HepG2 (cell line): ENCODE measurements around the gene SLC16A3. TPM values are rescaled to one million over a fixed set of nuclear protein-coding genes. Genes with fewer than 3 reads are reported as not detected.

Experiments used
- ATAD3A ChIP-seq: sonication (generic); formaldehyde crosslinking; IDR thresholded peaks from 2 replicates; pipeline ENCODE4 v1.4.0; 2020; ENCODE audit warnings: missing genetic modification reagents
- ATF7-NPFF ChIP-seq: sonication (generic); formaldehyde crosslinking; IDR thresholded peaks from 2 replicates; pipeline ENCODE4 v1.8.1; 2023; ENCODE audit warnings: mild to moderate bottlenecking, low read depth, missing genetic modification reagents, moderate library complexity
- DR1 ChIP-seq: sonication (generic); formaldehyde crosslinking; IDR thresholded peaks from 2 replicates; pipeline ENCODE4 v1.8.0; 2021; ENCODE audit warnings: mild to moderate bottlenecking, missing genetic modification reagents, inconsistent platforms
- EP300 ChIP-seq, 3 experiments: sonication (generic) in 1 of 3; formaldehyde crosslinking in 1 of 3; IDR thresholded peaks; 2 replicates each; pipeline versions ENCODE4 v1.5.1 to v1.6.1; 2011 to 2020; ENCODE audit warnings: low read depth in 2 of 3, low read length in 2 of 3, borderline replicate concordance in 1 of 3, improper control_type of control experiment in 1 of 3, mild to moderate bottlenecking in 1 of 3, missing genetic modification reagents in 1 of 3, moderate library complexity in 1 of 3
- LCORL ChIP-seq, 2 experiments: fragments of 450-650 bp in 1 of 2; sonication (generic) in 1 of 2; formaldehyde crosslinking in 1 of 2; IDR thresholded peaks; 2 replicates each; pipeline versions ENCODE4 v1.5.0 to v1.6.1; 2017 to 2020; ENCODE audit warnings: antibody characterized with exemption in 1 of 2, missing genetic modification reagents in 1 of 2
- MAFK ChIP-seq, 2 experiments: IDR thresholded peaks in 1 of 2; conservative IDR thresholded peaks in 1 of 2; 2 replicates each; pipeline ENCODE4 v1.6.1; 2011; ENCODE audit warnings: improper control_type of control experiment in 2 of 2, low read length in 2 of 2
- MED8 ChIP-seq: sonication (generic); formaldehyde crosslinking; IDR thresholded peaks from 2 replicates; pipeline ENCODE4 v1.8.1; 2023; ENCODE audit warnings: mild to moderate bottlenecking, missing genetic modification reagents; ENCODE audit not compliant: insufficient replicate concordance
- PHF21A ChIP-seq: sonication (generic); formaldehyde crosslinking; IDR thresholded peaks from 2 replicates; pipeline ENCODE4 v1.5.0; 2020; ENCODE audit warnings: mild to moderate bottlenecking, missing genetic modification reagents
- POGZ ChIP-seq: sonication (generic); formaldehyde crosslinking; IDR thresholded peaks from 2 replicates; pipeline ENCODE4 v1.4.0; 2020; ENCODE audit warnings: mild to moderate bottlenecking, missing genetic modification reagents
- SMAD1 ChIP-seq: sonication (generic); formaldehyde crosslinking; IDR thresholded peaks from 2 replicates; pipeline ENCODE4 v1.4.0; 2020; ENCODE audit warnings: missing genetic modification reagents, low read depth, mild to moderate bottlenecking, borderline replicate concordance
- ZNF451 ChIP-seq: sonication (generic); formaldehyde crosslinking; IDR thresholded peaks from 2 replicates; pipeline ENCODE4 v1.5.0; 2020; ENCODE audit warnings: mild to moderate bottlenecking, missing genetic modification reagents
- ZNF747 ChIP-seq: sonication (generic); formaldehyde crosslinking; IDR thresholded peaks from 2 replicates; pipeline ENCODE4 v1.8.1; 2023; ENCODE audit warnings: missing genetic modification reagents, mild to moderate bottlenecking, borderline replicate concordance
- ZNF782 ChIP-seq: sonication (generic); formaldehyde crosslinking; IDR thresholded peaks from 2 replicates; pipeline ENCODE4 v1.4.0; 2020; ENCODE audit warnings: missing genetic modification reagents, mild to moderate bottlenecking, borderline replicate concordance
- ZZZ3 ChIP-seq: sonication (generic); formaldehyde crosslinking; IDR thresholded peaks from 2 replicates; pipeline ENCODE4 v1.4.0; 2020; ENCODE audit warnings: missing genetic modification reagents, mild to moderate bottlenecking, borderline replicate concordance
- polyA plus RNA-seq, 8 experiments: library from polyadenylated mRNA; depleted of rRNA in 3 of 8; stranded (reverse) in 7 of 8; unstranded in 1 of 8; fragments of >200 nt; fragmentation: Illumina TruSeq in 4 of 8; extraction: Trizol in 4 of 8; gene quantifications; 2 replicates each; pipeline versions ENCODE4 v1.2.1 to v1.2.3, GENCODE V29; 2011 to 2016; ENCODE audit warnings: low read depth in 4 of 8, missing spikeins in 1 of 8, mixed read lengths in 1 of 8; ENCODE audit not compliant: insufficient read depth in 1 of 8
- total RNA-seq, 5 experiments: library from RNA; depleted of rRNA; stranded (reverse); fragments of >200 nt; fragmentation: Illumina TruSeq; extraction: Trizol; gene quantifications; 2 replicates each; pipeline ENCODE4 v1.2.3, GENCODE V29; 2016; ENCODE audit warnings: low read depth in 1 of 5
- TF ChIP-seq, protein P1 (sequence below): sonication (generic); formaldehyde crosslinking; IDR thresholded peaks from 2 replicates; pipeline ENCODE4 v1.4.0; 2020; ENCODE audit warnings: missing genetic modification reagents
- TF ChIP-seq, protein P2 (sequence below): sonication (generic); formaldehyde crosslinking; IDR thresholded peaks from 2 replicates; pipeline ENCODE4 v1.4.0; 2020; ENCODE audit warnings: mild to moderate bottlenecking, missing genetic modification reagents
- TF ChIP-seq, protein P3 (sequence below): sonication (generic); formaldehyde crosslinking; IDR thresholded peaks from 2 replicates; pipeline ENCODE4 v1.5.0; 2020; ENCODE audit warnings: mild to moderate bottlenecking, missing genetic modification reagents, borderline replicate concordance
- TF ChIP-seq, protein P4 (sequence below): sonication (generic); formaldehyde crosslinking; IDR thresholded peaks from 2 replicates; pipeline ENCODE4 v1.4.0; 2020; ENCODE audit warnings: missing genetic modification reagents, borderline replicate concordance

The SLC16A3 gene
- total and polyA plus RNA-seq, 2 of the 13 experiments (the other 11 are each of a cell fraction or from before 2014, with no cell fraction given): 242 to 349 TPM

- TF ChIP-seq, protein P1, sequence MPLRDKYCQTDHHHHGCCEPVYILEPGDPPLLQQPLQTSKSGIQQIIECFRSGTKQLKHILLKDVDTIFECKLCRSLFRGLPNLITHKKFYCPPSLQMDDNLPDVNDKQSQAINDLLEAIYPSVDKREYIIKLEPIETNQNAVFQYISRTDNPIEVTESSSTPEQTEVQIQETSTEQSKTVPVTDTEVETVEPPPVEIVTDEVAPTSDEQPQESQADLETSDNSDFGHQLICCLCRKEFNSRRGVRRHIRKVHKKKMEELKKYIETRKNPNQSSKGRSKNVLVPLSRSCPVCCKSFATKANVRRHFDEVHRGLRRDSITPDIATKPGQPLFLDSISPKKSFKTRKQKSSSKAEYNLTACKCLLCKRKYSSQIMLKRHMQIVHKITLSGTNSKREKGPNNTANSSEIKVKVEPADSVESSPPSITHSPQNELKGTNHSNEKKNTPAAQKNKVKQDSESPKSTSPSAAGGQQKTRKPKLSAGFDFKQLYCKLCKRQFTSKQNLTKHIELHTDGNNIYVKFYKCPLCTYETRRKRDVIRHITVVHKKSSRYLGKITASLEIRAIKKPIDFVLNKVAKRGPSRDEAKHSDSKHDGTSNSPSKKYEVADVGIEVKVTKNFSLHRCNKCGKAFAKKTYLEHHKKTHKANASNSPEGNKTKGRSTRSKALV (CRISPR knock-in tag): no peak
- TF ChIP-seq MAFK (conservative IDR thresholded peaks at IDR 0.05 in 1 of 2, IDR thresholded peaks at IDR 0.05 in 1 of 2; ENCODE audit: low read length in 2 of 2): no peak
- TF ChIP-seq, protein P2, sequence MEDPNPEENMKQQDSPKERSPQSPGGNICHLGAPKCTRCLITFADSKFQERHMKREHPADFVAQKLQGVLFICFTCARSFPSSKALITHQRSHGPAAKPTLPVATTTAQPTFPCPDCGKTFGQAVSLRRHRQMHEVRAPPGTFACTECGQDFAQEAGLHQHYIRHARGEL (CRISPR knock-in tag): no peak
- no peak for TF ChIP-seq ZZZ3 (CRISPR knock-in tag)
- no peak for TF ChIP-seq ZNF782
- TF ChIP-seq ATF7-NPFF (CRISPR knock-in tag): 0 out of 2 replicates have a peak, but pooled peaks have one; percentile 54
- no peak for TF ChIP-seq ATAD3A (CRISPR knock-in tag)
- TF ChIP-seq DR1 (CRISPR knock-in tag): no peak
- no peak; the same call in 1 of the 2 replicates for TF ChIP-seq SMAD1 (CRISPR knock-in tag)
- TF ChIP-seq ZNF747 (CRISPR knock-in tag): no peak
- 0 out of 2 replicates have a peak, but pooled peaks have one; percentile 1 for TF ChIP-seq POGZ
- TF ChIP-seq PHF21A (CRISPR knock-in tag): no peak
- TF ChIP-seq EP300 (IDR thresholded peaks at IDR 0.05; ENCODE audit: low read depth in 2 of 2, low read length in 2 of 2): no peak
- TF ChIP-seq EP300 (CRISPR knock-in tag; IDR thresholded peaks at IDR 0.05; ENCODE audit: borderline replicate concordance): no peak
- no peak for TF ChIP-seq MED8 (CRISPR knock-in tag)
- TF ChIP-seq ZNF451 (CRISPR knock-in tag): no peak
- TF ChIP-seq, protein P3, sequence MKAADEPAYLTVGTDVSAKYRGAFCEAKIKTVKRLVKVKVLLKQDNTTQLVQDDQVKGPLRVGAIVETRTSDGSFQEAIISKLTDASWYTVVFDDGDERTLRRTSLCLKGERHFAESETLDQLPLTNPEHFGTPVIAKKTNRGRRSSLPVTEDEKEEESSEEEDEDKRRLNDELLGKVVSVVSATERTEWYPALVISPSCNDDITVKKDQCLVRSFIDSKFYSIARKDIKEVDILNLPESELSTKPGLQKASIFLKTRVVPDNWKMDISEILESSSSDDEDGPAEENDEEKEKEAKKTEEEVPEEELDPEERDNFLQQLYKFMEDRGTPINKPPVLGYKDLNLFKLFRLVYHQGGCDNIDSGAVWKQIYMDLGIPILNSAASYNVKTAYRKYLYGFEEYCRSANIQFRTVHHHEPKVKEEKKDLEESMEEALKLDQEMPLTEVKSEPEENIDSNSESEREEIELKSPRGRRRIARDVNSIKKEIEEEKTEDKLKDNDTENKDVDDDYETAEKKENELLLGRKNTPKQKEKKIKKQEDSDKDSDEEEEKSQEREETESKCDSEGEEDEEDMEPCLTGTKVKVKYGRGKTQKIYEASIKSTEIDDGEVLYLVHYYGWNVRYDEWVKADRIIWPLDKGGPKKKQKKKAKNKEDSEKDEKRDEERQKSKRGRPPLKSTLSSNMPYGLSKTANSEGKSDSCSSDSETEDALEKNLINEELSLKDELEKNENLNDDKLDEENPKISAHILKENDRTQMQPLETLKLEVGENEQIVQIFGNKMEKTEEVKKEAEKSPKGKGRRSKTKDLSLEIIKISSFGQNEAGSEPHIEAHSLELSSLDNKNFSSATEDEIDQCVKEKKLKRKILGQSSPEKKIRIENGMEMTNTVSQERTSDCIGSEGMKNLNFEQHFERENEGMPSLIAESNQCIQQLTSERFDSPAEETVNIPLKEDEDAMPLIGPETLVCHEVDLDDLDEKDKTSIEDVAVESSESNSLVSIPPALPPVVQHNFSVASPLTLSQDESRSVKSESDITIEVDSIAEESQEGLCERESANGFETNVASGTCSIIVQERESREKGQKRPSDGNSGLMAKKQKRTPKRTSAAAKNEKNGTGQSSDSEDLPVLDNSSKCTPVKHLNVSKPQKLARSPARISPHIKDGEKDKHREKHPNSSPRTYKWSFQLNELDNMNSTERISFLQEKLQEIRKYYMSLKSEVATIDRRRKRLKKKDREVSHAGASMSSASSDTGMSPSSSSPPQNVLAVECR (CRISPR knock-in tag): peak; percentile 3; the same call in 1 of the 2 replicates
- no peak for TF ChIP-seq LCORL (IDR thresholded peaks at IDR 0.05)
- TF ChIP-seq LCORL (CRISPR knock-in tag; IDR thresholded peaks at IDR 0.05): peak; percentile 59
- TF ChIP-seq, protein P4, sequence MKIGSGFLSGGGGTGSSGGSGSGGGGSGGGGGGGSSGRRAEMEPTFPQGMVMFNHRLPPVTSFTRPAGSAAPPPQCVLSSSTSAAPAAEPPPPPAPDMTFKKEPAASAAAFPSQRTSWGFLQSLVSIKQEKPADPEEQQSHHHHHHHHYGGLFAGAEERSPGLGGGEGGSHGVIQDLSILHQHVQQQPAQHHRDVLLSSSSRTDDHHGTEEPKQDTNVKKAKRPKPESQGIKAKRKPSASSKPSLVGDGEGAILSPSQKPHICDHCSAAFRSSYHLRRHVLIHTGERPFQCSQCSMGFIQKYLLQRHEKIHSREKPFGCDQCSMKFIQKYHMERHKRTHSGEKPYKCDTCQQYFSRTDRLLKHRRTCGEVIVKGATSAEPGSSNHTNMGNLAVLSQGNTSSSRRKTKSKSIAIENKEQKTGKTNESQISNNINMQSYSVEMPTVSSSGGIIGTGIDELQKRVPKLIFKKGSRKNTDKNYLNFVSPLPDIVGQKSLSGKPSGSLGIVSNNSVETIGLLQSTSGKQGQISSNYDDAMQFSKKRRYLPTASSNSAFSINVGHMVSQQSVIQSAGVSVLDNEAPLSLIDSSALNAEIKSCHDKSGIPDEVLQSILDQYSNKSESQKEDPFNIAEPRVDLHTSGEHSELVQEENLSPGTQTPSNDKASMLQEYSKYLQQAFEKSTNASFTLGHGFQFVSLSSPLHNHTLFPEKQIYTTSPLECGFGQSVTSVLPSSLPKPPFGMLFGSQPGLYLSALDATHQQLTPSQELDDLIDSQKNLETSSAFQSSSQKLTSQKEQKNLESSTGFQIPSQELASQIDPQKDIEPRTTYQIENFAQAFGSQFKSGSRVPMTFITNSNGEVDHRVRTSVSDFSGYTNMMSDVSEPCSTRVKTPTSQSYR: peak; percentile 15; the same call in 1 of the 2 replicates
These were observed 13.3 kb downstream of the SLC16A3 start (continued) for GRCh38 chr17:82241926-82242697.
